Activated CD8-positive, alpha-beta memory T cell treated with anti-CD3 and anti-CD28 coated beads, Interleukin-2, amount 50 U/mL, for 24 hours (primary cell): ENCODE measurements around the gene C1orf226.

Experiments
- DNase-seq: peaks from one replicate; pipeline ENCODE4 v3.0.0-alpha.2; 2020; ENCODE audit errors: extremely low read depth

The C1orf226 gene

DNA sequence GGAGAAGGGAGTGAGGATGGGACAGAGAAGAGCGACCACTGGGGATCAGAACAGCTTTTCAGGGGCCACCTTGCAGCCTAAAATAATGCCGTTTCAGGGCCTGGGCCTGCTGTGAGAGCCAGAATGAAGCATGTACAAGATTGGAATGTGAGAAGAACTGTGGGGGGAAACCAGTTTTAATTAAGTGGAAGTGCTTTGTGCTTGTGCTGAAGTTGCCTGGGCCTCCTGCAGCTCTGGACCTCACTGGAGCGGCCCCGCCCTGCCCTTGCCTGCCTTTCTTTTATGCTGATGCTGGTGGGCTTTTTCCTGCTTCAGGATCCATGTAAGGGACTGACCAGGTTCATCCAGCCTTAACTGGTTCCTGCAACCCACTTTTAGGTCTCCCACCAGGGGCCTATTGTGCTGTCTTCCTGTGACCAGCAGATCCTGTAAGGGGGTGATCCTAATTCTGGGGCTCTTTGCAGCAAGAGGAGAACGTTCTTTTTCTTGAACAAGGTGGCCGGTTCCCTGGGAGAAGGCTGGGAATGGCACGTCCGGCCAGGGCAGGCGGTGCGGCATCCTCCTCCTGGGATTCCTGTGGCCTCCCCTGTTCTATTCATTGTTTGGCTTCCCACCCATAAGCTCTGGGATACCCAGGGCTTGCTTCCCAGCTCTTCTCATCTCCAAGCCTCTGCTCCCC is 3.2 kb downstream of the C1orf226 start:
- no peak for DNase-seq

DNA sequence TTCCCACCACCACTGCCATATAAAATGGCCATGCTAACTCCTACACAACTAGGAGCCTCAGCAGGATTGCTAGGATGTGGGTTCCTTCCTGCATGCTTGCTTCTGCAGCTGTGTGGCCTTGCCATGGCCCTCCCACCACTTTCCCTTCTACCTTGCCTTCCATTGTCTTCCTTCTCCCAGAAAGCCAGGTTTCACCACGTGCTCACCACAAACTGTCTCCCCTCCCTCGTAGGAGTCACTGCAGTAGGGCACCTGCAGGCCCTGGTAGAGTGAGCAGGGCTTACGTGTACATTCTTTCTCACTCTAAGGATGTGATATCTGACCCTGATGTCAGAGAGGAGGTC is 3.7 kb downstream of the C1orf226 start:
- no peak for DNase-seq

DNA sequence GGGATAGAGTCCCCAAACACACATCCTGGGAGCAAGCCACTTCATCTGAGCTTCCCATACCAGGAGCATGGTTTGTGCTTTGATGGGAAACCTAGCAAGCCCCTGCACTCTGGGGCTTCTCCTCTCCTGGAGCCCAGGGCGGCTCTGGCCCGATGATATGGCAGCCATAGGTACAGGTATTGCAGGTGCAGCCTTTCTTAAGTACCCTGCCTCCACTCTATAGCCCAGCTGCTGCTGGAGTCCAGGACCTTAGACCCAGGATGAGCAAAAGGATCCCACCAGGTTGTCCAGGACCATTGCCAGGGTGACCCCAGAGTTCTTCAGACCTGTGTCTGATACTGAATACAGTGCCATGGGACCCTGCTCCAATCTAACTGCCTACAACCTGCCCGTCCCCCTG is 4.2 kb downstream of the C1orf226 start:
- DNase-seq: no peak

DNA sequence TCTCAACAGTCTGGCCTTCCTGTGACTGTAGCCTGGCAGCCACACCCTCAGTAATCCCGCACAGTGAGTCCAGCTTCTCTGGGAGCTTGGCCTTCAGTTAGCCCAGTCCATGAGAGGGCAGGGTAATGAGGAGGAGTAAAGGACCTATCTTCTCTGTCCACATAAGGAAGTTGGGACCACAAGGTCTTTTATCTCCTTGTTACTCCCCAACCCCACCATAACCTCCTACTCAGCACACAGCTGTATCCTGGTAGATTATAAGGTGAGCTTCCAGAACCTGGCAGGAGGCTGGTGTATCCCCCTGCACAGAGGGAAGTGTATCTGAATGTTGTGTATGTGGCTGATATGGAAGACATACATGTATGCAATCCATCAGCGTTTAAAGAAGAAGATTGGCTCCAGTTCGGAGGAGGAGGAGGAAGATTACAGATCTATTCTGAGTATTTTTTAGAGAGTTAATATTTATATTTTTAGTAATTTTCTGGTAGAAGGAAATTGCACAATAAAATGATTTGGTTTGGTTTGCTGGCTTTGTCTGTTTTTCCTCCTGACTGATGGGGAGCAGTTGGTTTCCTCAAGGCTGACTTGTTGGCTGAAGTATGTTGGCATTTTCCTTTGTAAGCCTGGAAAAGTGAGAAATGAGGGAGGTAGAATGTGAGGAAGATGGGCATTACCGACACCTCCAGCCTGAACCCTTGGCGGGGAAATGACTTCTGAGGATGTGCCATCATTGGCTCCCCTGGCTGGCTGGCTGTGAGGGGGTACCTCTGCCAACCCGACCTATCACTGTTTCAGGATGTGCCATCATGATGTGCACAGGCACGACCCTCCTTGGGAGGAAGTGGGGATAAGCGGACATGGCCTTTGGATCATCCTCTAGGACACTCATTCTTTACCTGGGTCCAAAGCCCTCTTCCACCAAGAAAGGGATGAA is 5.0 kb downstream of the C1orf226 start:
- DNase-seq: no peak

DNA sequence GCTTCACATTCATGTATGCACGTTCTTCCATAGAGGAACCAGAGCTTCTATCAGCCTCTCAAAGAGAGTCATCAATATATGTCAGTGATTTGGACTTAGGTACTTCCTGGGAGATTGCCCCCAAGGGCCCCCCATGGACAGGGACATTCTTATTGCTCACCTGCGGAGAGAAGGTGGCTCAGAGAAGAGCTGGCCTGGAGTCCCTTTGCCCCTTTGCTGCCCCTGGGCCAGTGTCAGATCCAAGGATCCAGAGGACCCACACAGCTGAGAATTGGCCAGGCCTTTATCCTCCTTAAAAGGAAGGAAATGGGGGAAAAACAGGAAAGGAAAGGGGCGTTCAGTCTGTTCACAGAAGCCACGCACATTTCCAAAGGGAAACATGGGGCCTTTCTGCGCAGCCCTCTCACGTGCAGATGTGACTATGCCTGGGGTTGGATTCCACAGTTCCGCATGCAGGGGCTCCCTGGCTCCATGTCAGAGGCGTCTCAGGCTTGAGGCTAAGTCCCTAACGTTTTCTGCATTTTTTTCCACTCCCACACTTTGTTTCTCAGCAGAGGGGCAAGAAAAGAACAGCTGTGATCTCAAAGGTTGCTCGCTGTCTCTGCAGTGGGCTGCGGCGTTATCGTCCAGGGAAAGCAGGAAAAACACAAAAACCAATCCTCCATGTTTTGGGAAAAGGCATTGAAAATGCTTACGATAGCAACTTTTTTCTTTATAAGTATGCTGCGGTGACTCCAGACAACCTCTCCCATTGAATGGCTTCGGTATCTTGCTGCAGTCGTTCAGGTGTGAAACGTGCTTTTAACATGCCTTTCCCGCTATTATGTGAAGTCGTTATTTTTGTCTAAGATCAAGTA is 5.9 kb downstream of the C1orf226 start:
- DNase-seq: no peak

DNA sequence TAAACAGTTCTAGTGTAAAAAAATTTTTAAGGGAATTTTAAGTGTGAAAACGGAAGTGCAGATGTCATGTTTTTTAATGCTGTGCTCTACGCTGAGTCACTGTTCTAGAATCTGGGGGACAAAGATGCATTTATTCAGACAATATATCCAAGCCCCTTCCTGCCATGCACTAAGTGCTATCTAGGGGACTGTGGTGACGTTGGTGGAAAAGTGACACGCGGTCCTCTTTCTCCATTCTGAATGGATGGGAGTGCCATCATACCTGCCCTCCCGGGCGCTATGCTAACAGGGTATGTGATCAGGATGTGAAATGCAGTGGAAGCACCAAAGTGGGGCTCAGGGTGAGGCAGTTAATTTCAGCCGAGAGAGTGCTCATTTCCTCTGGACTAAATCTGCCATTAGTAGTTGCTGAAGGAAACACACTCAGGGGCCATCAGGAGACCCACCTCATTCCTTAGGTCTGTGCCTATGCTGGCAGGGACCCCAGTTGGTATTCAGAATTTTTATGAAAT is 6.6 kb downstream of the C1orf226 start:
- no peak for DNase-seq

DNA sequence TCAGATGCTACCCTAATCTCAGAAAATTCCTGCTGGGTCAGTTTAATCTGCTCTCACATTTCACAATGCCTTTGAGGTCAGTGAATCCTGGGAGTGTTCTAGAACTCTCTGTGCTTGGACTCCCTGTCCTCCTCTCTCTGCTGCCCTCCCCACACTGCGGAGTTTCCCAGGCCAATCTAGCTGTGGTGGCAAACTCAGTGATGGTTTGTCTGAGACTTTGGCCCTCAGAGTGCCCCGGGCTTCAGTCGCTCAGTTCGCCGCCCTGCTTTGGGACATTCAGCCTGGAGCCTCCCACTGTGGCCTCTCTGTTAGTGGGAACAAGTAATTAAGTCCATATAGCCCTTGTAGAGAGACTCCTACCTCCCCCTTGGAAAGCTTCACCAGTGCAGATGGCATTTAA is 7.1 kb downstream of the C1orf226 start:
- no peak for DNase-seq

DNA sequence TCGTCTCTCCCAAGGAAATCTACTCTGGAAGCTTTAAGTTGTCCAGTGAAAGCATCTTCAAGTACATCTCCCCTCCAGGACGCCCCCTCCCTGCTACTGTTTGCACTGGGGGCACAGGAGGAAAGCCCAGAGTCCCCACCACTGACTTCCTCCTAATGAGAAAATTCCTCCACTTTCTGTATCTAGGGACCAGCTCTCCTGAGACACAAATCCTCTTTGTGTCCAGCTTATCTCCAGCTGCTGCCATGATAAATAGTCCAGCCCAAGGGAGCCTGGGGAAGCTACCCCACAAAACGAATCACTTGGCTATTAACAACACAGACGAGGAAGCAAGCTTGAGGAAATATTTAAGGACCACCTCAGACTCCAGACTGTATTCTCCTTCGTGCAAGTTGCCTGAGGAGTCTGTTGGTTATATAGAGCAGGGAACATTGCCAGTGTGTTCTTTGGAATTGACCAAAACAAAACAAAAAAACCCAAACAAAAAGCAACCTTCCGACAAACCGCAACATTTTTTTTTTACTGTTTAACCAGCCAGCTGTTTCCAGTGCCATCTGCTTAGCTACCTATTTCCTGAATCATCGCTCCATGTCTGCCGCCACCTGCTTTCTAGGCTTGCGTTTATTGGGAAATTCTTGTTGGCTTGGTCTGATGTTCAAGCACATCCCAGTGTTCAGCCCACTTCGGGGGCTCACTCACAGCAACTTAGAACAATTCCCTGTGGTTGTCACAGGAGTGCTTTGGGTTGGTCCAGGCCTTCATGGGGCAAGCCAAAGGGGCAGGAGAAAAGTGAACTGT is 7.7 kb downstream of the C1orf226 start:
- no peak for DNase-seq

DNA sequence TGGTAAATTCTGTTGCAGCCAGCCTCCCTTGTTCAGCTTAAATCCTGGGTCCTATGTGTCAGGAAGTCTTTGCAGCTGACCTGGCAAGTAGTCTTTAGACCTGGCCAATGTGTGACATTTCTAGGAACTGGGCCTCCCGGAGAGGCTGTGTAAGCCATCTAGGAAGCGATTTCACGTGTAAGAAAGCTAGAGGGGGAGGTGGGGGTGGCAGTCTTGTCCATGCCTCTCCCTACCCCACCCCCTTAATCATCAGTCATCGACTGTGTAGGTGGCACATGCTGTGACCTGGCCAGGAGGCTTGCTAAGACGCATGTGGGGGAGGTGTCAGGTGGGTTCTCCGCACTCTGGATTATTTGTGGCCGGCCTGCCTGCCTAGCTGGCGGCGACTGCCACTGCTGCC is 8.4 kb downstream of the C1orf226 start:
- no peak for DNase-seq

DNA sequence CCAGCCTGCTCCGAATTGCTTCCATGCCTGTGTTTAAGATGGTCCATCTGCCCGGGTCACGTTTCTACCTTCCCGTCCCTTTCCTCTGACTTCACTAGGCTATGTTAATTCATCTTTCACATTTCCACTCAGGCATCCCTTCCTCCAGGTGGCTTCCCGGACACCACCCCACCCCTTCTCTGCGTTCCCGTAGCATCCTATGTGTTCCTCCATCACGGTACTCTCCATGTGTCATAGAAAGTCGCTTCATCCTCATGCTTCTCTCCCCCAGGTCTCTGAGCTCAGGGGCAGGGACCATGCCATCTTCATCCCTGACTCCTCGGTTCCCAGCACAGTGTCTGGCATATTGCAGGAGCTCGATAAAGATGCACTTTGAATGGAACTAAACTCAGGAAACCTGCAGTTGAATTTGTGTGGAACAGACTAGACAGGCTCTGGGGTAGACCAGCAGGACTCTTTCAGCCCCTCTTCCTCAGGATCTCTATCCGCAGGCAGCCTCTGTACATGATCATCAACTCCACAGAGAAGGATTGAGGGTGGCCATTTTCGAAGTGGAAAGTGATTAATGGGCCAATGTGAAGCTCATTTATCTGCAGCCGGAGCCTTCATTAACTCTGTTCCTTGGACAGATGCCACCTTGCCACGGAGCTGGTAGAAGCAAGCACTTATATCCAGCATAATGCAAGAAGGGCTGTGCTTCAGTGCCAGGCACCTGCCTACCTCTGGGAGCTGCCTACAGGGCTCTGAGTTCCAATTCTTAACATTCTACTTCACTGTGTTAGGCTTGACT is 9.1 kb downstream of the C1orf226 start:
- DNase-seq: no peak

DNA sequence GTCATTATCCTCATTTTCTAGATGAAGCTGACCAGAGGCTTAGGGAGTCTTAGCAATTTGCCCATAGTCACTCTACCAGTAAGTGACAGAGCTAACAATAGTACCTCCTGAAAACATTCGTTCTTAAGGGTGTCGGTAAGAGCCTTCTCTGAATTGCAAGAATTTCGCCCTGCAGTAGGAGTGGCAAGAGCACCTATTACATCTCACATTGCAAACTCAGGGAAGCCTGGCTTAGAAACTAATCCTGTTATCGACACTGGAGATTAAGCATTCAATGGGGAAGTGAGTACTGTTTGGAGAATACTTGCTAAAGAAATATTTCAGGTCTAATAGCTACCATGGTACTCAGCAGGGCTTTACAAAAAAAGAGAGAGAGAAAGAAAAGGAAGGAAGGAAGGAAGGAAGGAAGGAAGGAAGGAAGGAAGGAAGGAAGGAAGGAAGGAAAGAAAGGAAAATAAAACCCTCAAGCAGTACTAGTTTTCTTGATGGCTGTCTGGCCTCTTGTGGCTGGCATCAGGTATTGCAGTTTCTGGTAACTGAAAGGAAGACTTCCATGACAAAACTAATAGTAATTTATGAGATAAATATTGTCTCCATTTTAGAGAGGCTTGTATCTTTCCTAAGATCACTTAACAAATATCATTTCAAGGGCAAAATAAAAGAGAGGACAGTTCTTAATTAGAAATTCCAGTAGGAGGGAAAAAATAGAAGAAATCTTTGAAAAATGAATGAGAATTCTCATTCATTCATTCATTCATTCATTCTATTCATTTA is 10.4 kb downstream of the C1orf226 start:
- no peak for DNase-seq

DNA sequence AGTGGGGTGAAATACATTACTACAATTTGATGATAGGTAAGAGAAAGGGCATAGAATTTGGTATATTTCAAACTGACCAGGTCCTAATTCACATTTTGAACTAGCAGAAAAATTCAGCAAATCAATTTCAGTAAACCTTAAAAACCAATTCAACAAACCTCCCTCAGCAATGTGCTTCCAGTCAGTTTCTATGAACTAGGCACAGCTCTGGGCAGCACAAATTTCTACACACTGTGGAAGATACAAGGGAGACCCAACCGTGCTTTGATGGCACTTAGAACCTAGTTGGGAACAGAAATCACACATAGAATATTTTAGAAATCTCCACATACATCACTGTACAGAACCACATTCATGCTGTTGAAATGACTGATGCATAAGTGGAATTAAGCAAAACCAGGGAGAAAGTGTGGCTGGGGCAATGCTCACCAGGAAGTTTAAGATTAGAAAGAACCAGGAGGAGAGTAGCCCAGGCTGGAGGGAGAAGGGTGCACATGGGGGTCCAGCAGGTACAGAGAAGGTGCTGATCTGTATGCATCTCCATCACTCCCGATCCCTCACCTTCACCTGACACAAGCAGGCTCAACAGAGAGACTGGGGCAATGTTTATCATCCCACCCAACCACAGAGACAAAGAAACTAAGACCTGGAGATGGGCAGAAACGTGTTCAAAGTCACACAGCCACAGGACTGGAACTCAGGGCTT is 14.8 kb downstream of the C1orf226 start:
- DNase-seq: no peak

DNA sequence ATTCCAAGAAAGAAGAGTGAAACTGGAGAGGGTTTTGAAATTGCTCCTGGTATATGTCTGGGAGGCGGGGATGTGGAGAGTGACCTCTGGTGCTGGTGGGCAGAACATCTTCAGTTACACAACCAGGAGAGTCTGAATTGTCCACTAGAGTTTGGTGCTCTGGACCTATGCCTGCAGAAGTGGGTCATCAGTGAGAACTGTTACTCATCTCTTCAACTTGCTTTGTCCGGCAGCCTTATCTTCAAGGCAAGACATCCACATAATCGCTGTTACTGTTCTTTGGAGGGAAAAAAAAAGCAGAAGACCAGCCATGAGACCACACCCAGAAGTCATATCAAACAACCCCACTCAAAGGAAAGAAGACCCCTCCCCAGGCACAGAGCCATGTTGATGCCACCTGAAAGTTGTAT is 15.5 kb downstream of the C1orf226 start:
- no peak for DNase-seq

DNA sequence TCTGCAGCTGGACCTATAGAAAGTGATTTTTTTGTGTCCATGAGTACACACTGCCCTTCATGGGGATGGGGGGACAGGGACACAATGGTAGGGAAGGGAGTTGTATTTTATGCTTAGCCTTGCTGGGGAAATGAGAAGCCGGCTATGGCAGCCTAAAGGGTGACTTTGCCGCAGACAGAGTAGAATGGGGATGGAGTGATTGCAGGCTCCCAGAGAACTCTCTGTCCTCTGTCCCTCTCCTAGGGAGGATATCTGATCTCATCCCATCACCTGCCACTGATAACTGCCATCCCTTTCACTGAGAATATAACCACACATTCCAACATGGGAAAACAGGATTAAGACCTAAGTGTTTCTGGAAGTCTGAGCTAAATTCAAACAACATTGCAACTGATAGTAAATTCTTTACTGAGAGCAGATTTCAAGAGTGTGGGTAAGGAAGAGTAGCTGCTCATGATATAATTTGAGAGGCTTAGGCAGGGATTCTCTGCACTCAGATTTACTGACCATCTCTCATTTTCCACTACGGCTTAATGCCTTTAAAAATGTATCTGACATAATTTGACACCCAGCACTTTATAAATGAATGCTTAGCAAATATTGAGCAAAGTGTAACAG is 16.5 kb downstream of the C1orf226 start:
- DNase-seq: no peak

DNA sequence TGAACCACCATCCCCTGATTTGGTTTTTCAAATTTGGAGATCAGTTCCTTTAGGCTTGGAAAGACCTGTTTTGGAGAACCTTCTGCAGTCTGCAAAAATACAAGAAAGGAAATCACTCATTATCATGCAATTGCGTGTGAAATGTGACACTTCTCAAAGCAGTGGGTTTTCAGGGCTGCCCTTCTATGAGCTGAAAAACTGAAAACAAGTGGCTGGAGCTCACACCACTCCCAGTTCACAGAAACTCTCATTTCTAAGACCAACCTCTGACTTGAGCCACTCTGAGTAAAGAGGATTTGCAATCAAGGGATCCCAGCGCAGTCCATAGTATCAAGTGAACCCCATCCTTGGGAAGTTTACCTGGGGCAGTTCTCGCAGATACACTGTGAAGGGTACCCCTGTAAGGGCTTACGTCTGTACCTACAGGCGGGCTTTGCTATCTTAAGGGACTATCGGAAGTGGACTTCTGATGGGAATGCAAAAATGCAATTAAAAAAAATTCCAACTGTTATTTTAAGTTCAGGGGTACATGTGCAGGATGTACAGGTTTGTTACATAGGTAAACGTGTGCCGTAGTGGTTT is 17.6 kb downstream of the C1orf226 start:
- no peak for DNase-seq

DNA sequence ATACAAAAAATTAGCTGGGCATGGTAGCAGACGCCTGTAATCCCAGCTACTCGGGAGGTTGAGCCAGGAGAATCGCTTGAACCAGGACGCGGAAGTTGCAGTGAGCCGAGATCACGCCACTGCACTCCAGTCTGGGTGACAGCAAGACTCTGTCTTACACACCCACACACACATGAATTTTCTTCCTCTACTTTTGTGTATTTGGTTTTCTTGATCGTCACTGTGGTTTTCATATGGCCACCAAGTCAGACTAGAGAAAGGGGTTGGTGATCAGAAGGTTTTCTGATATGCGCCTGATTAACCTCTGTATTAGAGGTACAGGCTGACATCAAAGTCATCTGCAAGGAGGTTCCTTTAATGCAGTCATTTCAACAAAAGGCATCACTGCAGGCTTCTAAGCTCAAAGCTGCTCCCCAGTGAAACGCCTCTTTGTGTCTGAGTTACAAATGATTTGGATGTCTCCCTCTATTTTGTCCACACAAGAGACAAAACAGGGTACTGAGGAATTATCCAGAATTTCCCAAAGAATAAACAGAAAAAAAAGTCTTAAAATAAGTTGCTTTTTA is 19.3 kb downstream of the C1orf226 start:
- DNase-seq: no peak

DNA sequence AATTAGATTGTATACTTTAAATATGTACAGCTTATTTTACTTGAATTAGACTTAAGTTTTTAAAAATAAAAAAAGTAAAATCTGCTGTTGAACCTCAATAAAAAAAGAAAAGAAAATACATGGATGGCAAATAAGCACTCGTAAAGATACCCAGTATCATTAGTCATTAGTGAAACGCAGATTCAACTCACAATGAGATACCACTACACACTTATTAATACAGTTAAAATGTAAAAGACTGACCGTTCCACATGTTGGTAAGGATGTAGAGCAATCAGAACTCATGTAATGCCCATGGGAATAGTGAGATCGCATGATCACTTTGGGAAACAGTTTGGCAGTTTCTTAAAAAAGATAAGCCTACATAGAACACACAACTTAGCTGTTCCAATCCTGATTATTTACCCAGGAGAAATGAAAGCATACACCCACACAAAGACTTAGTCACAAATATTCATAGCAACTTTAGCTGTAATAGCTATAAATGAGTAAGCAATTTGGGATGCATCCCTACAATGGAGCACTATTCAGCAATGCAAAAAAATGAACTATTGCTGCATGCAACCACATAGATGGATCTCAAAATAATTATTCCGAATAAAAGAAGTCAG is 23.1 kb downstream of the C1orf226 start:
- no peak for DNase-seq

DNA sequence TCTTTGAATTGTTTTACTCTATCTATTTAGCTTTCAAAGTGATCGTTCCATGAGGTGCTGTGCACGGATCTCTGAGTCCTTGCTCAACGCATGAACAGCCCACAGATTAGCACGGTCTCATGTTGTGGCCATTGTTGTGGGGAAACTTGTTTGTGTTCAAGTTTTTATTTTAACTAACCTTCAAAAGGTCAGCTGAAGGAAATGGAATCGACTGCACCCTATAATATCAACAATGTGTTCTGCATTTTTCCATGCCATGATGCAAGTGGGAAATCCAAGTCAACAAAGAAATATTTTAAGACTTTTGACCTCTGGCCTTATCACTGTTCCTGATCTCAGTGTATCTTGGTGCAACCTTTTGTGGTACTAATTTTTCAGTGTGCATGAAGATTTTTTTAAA is 24.3 kb downstream of the C1orf226 start:
- DNase-seq: no peak
